Testis (tissue), 3 donors: ENCODE data around the gene BMP10. TPM values are rescaled to one million over a fixed set of nuclear protein-coding genes. Genes with fewer than 3 reads are reported as not detected.

Experiments used
- DNase-seq: peaks from one replicate; pipeline ENCODE4 v3.0.0-alpha.2; 2019
- H3K27ac ChIP-seq, 2 donors: fragments of 200-600 bp; sonication (generic); one replicate each; pipeline ENCODE4 v1.5.1; 2019
- H3K27me3 ChIP-seq: fragments of 200-600 bp; sonication (generic); one replicate; pipeline ENCODE4 v1.5.1; 2019
- H3K36me3 ChIP-seq: fragments of 200-600 bp; sonication (generic); one replicate; pipeline ENCODE4 v1.5.1; 2017; ENCODE audit warnings: low read depth; ENCODE audit errors: missing control alignments
- H3K4me1 ChIP-seq: fragments of 200-600 bp; sonication (generic); one replicate; pipeline ENCODE4 v1.5.1; 2019
- H3K4me3 ChIP-seq, 2 donors: fragments of 200-600 bp; sonication (generic); one replicate each; pipeline ENCODE4 v1.5.1; 2017 to 2019
- H3K9me3 ChIP-seq: fragments of 200-600 bp; sonication (generic); one replicate; pipeline ENCODE4 v1.5.1; 2017
- POLR2A ChIP-seq: fragments of 450-650 bp; IDR thresholded peaks from one replicate; pipeline ENCODE4 v1.6.1; 2017; ENCODE audit warnings: antibody characterized with exemption, mild to moderate bottlenecking, moderate library complexity
- WGBS, 2 donors: methylation state at CpG; one replicate each; pipeline ENCODE4 v1.1.5; 2018; 5-methylcytosine and 5-hydroxymethylcytosine counted together
- intact Hi-C: fragments of 100-400 bp; cut with DNase I; formaldehyde crosslinking; loops from one replicate; pipeline ENCODE4 v1.15.1; 2023; ENCODE audit warnings: low total_unique reads
- polyA plus RNA-seq: library from polyadenylated mRNA; stranded (reverse); fragments of 350-450 nt; fragmentation: Illumina TruSeq; extraction: RNeasy Lipid Tissue Mini Kit (QIAGEN cat#74804); gene quantifications from one replicate; pipeline ENCODE4 v1.2.3, GENCODE V29; 2014; ENCODE audit warnings: low read depth, low replicate concordance; ENCODE audit not compliant: insufficient read depth
- total RNA-seq, 2 donors: library from RNA; depleted of rRNA; stranded (reverse); fragments of >200 nt; gene quantifications; one replicate each; pipeline ENCODE4 v1.2.3, GENCODE V29; 2016
- TF ChIP-seq, protein P1 (sequence below), 3 experiments: fragments of 450-650 bp in 2 of 3; fragments of 200-600 bp in 1 of 3; sonication (generic) in 1 of 3; IDR thresholded peaks; one replicate each; pipeline ENCODE4 v1.5.1; 2016 to 2019; ENCODE audit warnings: antibody characterized with exemption in 3 of 3, mild to moderate bottlenecking in 2 of 3, moderate library complexity in 1 of 3

Gene BMP10
- total and polyA plus RNA-seq, 3 donors from 2014 or later = 0.26 TPM; not detected in 2

DNA sequence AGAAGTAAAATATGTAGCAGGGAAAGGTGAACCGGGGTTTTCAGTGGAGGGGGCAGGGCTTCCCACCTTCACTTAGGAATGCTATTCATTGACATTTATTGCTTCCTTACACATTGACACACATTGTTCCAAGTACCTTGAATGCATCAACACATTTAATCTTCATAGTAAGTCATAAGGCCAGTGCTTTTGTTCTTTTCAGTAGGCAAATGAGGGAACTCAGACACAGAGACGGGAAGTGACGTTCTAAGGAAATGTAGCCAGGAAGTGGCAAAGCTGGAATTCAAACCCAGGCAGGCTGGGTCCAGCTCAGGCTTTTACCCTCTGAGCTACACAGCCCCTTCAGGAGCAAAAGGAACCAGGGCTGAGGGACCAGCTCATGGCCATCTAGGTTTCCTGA lies 20.7 kb downstream of the BMP10 start:
- 81 to 92% methylated on average over 3 of the region's 3 CpGs for WGBS, 2 donors
- Histone ChIP-seq H3K27me3 (no peaks in the 10 kb centered on the region), H3K36me3 (no peaks in the 10 kb centered on the region), H3K4me3 (no peak overlapping the region), H3K9me3 (no peaks in the 10 kb centered on the region), H3K4me1 (no peaks in the 10 kb centered on the region), H3K27ac (no peak overlapping the region)
- no peak for DNase-seq
- intact Hi-C loops = no loop called here
- TF ChIP-seq POLR2A = no peak
- TF ChIP-seq, protein P1, sequence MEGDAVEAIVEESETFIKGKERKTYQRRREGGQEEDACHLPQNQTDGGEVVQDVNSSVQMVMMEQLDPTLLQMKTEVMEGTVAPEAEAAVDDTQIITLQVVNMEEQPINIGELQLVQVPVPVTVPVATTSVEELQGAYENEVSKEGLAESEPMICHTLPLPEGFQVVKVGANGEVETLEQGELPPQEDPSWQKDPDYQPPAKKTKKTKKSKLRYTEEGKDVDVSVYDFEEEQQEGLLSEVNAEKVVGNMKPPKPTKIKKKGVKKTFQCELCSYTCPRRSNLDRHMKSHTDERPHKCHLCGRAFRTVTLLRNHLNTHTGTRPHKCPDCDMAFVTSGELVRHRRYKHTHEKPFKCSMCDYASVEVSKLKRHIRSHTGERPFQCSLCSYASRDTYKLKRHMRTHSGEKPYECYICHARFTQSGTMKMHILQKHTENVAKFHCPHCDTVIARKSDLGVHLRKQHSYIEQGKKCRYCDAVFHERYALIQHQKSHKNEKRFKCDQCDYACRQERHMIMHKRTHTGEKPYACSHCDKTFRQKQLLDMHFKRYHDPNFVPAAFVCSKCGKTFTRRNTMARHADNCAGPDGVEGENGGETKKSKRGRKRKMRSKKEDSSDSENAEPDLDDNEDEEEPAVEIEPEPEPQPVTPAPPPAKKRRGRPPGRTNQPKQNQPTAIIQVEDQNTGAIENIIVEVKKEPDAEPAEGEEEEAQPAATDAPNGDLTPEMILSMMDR (IDR thresholded peaks at IDR 0.05) = no peak

DNA sequence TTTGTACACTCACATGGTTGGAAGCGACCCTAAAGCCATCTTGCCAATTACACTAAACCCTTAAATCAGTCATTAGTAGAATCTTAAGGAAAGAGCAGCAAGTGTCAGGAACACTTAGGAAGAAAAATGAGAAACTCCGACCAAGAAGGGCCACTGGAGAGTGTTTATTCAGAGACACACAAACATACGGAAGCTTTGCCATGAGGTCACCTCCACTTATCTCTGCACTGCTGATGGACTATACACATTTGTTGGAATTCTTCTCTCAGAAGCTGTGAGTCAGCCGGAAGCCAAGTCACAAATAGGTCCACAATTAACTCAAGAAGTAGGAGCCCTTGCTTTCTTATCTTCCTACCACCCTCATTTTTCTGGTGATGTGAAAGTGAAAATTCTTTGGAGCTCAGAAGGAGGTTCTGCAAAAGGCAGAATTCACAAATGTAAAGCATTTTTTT lies 21.6 kb downstream of the BMP10 start:
- Histone ChIP-seq H3K4me3 (no peak overlapping the region), H3K27me3 (no peaks in the 10 kb centered on the region), H3K36me3 (no peaks in the 10 kb centered on the region), H3K27ac (no peak overlapping the region), H3K9me3 (no peaks in the 10 kb centered on the region), H3K4me1 (no peaks in the 10 kb centered on the region)
- WGBS, 2 donors = 63 to 71% methylated on average over 4 of the region's 4 CpGs
- intact Hi-C loops = no loop called here
- DNase-seq = no peak
- TF ChIP-seq, protein P1 (IDR thresholded peaks at IDR 0.05) = no peak
- TF ChIP-seq POLR2A = no peak

DNA sequence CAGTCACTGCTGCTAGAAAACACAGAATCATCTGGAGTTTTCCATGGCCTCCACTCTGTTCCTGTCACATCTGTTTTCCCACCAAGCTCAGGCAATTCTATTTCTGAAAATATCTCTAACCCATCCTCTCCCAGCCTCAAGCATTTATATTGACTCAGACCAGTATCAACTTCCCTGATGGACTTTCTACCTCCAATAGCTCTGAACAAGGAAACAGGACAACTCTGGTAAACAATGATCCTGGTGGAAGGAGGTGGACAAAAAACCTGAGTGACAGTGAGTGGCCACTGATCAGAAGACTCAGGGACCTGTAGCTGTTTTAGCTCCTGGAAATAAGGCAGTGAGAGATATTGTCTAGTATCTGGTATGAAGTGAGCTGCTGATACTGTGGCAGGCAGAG lies 23.4 kb downstream of the BMP10 start:
- Histone ChIP-seq H3K9me3 (no peaks in the 10 kb centered on the region), H3K4me3 (no peak overlapping the region), H3K4me1 (no peaks in the 10 kb centered on the region), H3K36me3 (no peaks in the 10 kb centered on the region), H3K27ac (no peak overlapping the region), H3K27me3 (no peaks in the 10 kb centered on the region)
- intact Hi-C loops = no loop called here
- DNase-seq = no peak
- TF ChIP-seq POLR2A = no peak
- TF ChIP-seq, protein P1 (IDR thresholded peaks at IDR 0.05) = no peak

DNA sequence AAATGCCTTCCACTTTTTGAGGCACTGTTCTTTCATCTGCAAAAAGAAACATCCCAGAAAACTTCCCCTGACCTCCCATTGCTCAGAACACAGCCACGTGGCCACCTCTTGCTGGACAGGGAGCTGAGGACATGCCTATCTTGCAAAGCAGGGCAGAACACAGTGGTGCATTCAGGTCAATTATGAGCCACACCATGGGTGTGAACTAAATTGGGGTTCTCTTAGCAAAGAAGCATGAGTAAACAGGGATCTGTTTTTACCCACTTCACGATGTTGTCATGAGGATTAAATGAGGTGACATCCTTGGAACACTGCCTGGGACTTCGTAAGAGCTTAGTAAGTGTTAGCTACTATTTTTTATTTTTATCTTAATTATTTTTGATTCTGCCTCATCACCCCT lies 25.1 kb downstream of the BMP10 start:
- no peaks in the 10 kb centered on the region for H3K27me3 ChIP-seq
- WGBS, 2 donors = 71 to 77% methylated on average over 3 of the region's 3 CpGs
- intact Hi-C loops = no loop called here
- no peak overlapping the region for H3K4me3 ChIP-seq
- DNase-seq = no peak
- H3K4me1 ChIP-seq = no peaks in the 10 kb centered on the region
- no peaks in the 10 kb centered on the region for H3K36me3 ChIP-seq
- no peaks in the 10 kb centered on the region for H3K9me3 ChIP-seq
- TF ChIP-seq, protein P1 (IDR thresholded peaks at IDR 0.05) = no peak
- TF ChIP-seq POLR2A = no peak
- no peak overlapping the region for H3K27ac ChIP-seq

DNA sequence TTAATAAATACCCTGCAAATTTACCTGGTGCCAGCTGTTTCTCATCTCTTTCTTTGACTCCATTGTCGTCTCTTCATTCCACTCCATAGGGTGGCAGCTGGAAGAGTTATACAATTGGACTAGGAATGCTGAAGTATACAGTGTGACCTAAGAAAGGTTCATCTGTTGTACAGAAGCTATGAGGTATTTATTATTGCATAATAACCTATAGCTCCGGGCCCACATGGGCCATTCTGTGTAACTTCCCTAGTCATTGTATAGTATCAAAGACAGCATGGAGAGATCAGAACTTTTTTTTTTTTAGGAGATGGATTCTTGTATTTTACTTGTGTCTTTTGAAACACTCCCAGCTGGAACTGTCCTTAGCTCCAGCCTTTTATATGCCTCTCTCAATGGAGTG lies 26.2 kb downstream of the BMP10 start:
- WGBS, 2 donors = 92 to 95% methylated on average over 2 of the region's 2 CpGs
- intact Hi-C loops = no loop called here

More for the DNA sequence above, 26.2 kb downstream of the BMP10 start:
- Histone ChIP-seq H3K36me3 (no peaks in the 10 kb centered on the region), H3K27me3 (no peaks in the 10 kb centered on the region), H3K4me3 (no peak overlapping the region), H3K27ac (no peak overlapping the region), H3K4me1 (no peaks in the 10 kb centered on the region), H3K9me3 (no peaks in the 10 kb centered on the region)
- no peak for TF ChIP-seq POLR2A
- TF ChIP-seq, protein P1 (IDR thresholded peaks at IDR 0.05) = no peak
- no peak for DNase-seq
